HG03280 (cell line): Measurements from ENCODE around the gene C1orf216.
"Not testable (repeated sequence)": the region's sequence is repeated elsewhere in the genome, so short reads cannot be mapped to it uniquely, and the experiment has no call there.

Experiments
- ATAC-seq: cut with Tn5 transposase; IDR thresholded peaks from one replicate; pipeline ENCODE4 v1.9.1; 2021; ENCODE audit warnings: mild to moderate bottlenecking, moderate library complexity; ENCODE audit not compliant: unreplicated experiment

C1orf216 gene

DNA sequence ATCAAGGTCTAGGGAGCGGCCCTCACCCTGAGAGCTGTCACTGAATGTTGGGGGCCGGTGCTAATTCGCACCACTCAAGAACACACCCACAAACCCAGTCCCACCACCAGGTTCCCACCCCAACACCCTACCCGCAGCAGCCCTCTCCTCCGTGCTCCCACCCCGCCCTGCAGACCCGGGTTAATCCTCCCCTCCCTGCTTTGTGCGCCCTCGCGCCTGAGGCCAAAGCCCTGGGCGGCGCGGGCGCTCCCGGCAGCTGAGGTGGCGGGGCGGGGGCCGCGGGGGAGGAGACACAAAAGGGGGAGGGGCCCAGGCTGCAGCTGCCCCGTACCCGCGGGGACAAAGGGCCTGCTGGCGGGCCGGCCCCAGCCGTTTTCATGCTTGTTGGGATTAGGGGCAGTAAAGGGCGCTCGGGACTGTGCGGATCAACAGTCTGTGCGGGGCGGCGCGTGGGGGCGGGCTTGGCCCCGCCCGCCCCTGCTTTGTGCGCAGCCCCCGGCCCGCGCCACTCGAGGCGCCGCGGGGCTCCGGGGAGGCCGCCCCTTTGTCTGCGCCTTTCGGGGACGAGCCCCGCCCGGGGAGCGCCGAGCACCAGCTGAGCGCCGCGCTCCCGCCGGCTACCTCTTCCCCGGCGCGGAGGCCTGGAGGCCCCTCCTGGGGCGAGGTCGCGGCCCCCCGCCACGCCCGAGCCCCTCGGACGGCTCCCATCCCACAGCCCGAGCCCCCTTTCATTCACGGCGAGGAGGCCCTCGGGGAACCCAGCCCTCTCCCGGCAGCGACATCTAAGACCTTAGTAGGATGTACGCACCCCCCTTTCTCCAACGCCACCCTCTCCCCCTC lies 10.9 kb downstream of the C1orf216 start:
- no peak for ATAC-seq

- ATAC-seq = no peak
These were observed 11.7 kb downstream of the C1orf216 start for GRCh38 chr1:35706846-35707600.

DNA sequence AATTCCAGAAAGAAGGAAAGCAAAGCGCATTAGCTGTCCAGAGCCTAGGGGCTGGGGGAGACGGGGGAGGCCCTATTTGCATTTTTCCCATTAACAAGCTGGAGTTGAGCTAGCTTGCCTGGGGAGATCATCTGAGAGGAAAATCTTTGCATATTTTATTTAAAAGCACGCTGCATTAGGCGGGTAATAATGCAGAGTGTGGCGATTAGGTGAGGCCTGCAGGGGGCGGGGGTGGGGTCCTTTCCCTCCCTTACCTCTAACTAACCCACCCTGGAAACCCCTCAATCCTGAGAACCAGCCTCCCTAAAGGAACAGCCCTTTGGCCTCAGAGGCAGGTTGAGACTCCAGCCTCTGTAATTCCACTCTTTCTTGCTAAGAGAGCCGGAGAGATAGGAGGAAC lies 16.2 kb downstream of the C1orf216 start:
- ATAC-seq = no peak

GRCh38 chr1:35699152-35699551 lies 19.5 kb downstream of the C1orf216 start:
- ATAC-seq = not testable (repeated sequence)

- no peak for ATAC-seq
These were observed 26.4 kb downstream of the C1orf216 start for GRCh38 chr1:35692317-35692716.

- ATAC-seq = no peak
These were observed 27.0 kb downstream of the C1orf216 start for GRCh38 chr1:35691571-35692220.

- no peak for ATAC-seq
These were observed 27.6 kb downstream of the C1orf216 start for GRCh38 chr1:35691080-35691479.

GRCh38 chr1:35690103-35690502 lies 28.6 kb downstream of the C1orf216 start:
- ATAC-seq = not testable (repeated sequence)

DNA sequence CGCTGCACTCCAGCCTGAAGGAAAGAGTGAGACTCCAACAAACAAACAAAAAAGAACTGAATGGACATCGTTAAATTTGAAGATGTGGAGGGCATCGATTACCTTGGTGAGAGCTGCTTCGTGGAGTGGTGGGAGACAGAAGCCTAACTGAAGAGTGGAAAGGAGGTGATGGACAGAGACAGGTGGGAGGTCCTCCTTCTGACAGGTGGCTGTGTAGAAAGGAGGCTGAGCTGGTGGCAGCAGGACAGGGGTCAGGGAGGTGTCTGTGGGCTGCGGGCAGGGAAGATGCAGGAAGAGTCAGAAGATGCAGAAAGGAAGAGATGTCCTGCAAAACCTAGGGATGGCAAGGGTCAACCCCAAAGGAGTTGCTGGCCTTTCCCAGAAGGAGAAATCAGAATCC lies 30.5 kb downstream of the C1orf216 start:
- ATAC-seq = no peak

DNA sequence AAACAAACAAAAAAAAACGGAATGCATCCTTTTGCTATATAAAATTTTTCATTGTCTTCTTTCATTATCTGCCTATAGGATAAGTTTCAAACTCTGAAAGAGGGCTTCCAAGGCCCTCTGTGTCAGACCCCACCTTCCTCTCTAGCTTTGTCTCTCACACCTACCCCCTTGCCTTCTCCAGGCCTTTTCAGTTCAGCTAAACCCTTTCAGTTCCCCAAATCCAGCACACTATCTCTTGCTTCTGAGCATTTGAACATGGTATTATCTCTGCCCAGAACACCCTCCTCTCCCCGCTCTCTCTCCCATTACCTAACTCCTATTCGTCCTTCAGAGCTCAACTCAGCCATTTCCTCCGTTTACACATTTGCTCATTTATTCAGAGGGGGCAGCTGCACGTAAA lies 35.7 kb downstream of the C1orf216 start:
- ATAC-seq = no peak

DNA sequence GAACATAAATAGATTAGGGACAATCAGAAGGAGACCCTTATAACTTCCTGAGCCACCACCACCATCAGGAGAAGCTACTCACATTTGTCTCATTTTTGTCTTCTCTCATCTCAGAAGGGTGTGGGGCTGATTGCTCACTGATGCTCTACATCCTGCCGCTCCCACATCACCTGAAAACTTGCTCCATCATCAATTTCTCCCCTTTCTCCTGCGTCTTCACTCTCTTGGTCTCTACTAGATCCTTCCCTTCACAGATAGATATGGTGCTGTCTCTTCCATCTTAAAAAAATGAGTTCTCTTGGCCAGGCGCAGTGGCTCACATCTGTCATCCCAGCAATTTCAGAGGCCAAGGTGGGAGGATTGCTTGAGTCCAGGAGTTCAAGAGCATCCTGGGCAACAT lies 38.4 kb downstream of the C1orf216 start:
- ATAC-seq = no peak

DNA sequence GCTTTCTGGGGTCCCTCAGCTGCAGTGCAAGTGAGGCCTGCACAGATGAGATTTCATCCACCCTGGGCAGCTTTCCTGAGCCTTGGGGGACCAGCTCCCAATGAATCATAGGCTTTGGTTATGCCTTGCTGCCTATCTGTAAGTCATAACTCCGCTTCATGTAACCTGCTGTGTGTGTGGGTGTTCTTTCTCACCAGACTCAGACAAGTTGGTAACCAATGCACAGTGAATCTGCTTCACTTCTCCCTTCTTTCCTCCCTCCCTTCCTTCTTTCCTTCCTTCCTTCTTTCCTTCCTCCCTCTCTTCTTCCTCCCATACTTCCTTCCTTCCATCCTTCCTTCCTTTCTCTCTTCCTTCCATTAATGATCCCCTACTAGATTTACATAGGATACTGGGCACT lies 42.9 kb downstream of the C1orf216 start:
- no peak for ATAC-seq

GRCh38 chr1:35674111-35674510 lies 44.6 kb downstream of the C1orf216 start:
- ATAC-seq = no peak

- ATAC-seq = no peak
These were observed 46.6 kb downstream of the C1orf216 start for GRCh38 chr1:35672116-35672515.

GRCh38 chr1:35668506-35668905 lies 50.2 kb downstream of the C1orf216 start:
- no peak for ATAC-seq

GRCh38 chr1:35666916-35667315 lies 51.8 kb downstream of the C1orf216 start:
- ATAC-seq = no peak

DNA sequence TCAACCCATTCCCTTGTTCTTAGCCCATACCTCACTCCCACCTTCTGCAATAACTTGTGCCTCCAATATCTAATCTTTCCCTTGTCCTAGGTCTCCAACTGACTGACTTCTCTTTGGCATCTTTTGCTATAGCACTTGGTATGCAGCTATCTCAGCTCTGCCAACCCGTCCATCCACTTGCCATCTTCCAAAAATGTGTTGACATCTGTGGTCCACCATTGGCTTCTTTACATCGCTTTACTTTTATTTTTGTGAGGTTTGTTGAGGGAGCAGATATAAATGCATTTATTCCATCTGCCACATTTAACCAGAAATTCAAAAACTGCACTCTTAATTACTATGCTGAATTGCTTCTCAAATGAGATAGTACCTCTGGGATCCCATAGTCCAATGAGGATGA lies 52.5 kb downstream of the C1orf216 start:
- ATAC-seq = no peak
